Smooth muscle cell (in vitro differentiated cells): ENCODE data around the gene SLC18A3. TPM values are rescaled to one million over a fixed set of nuclear protein-coding genes. Genes with fewer than 3 reads are reported as not detected.

ENCODE experiments used
- DNase-seq: peaks from one replicate; lab custom pipeline; 2025; ENCODE audit not compliant: unreplicated experiment; lab: John Stamatoyannopoulos, UW
- H2AFZ ChIP-seq: fragments of 200-600 bp; sonication (generic); 2 replicates; pipeline ENCODE4 v1.6.0; 2016; ENCODE audit warnings: antibody characterized with exemption, low read depth, mild to moderate bottlenecking
- H3F3A ChIP-seq: fragments of 200-600 bp; sonication (generic); 2 replicates; pipeline ENCODE4 v1.6.0; 2017; ENCODE audit warnings: antibody characterized with exemption, low read depth
- H3K27ac ChIP-seq: fragments of 200-600 bp; sonication (generic); 2 replicates; pipeline ENCODE4 v1.5.1; 2016; ENCODE audit warnings: low read depth, mild to moderate bottlenecking
- H3K27me3 ChIP-seq: fragments of 200-600 bp; sonication (generic); 2 replicates; pipeline ENCODE4 v1.6.1; 2016; ENCODE audit warnings: low read depth, mild to moderate bottlenecking
- H3K36me3 ChIP-seq: fragments of 200-600 bp; sonication (generic); 2 replicates; pipeline ENCODE4 v1.5.1; 2016; ENCODE audit warnings: low read depth
- H3K4me1 ChIP-seq: fragments of 200-600 bp; sonication (generic); 2 replicates; pipeline ENCODE4 v1.5.1; 2016; ENCODE audit warnings: low read depth
- H3K4me2 ChIP-seq: fragments of 200-600 bp; sonication (generic); 2 replicates; pipeline ENCODE4 v1.6.0; 2016; ENCODE audit warnings: mild to moderate bottlenecking
- H3K4me3 ChIP-seq: fragments of 200-600 bp; sonication (generic); 2 replicates; pipeline ENCODE4 v1.5.1; 2016; ENCODE audit warnings: mild to moderate bottlenecking
- H3K79me2 ChIP-seq: fragments of 200-600 bp; sonication (generic); 2 replicates; pipeline ENCODE4 v1.6.0; 2016; ENCODE audit warnings: low read depth, mild to moderate bottlenecking
- H3K9ac ChIP-seq: fragments of 200-600 bp; sonication (generic); 2 replicates; pipeline ENCODE4 v1.6.0; 2016; ENCODE audit warnings: low read depth
- H3K9me3 ChIP-seq: fragments of 200-600 bp; sonication (generic); replicated peaks from 2 replicates; pipeline ENCODE4 v1.5.1; 2016; ENCODE audit warnings: low read depth
- H4K20me1 ChIP-seq: fragments of 200-600 bp; sonication (generic); 2 replicates; pipeline ENCODE4 v1.6.0; 2016; ENCODE audit warnings: low read depth
- CTCF ChIP-seq: fragments of 200-600 bp; sonication (generic); IDR thresholded peaks from 2 replicates; pipeline ENCODE4 v1.5.1; 2017; ENCODE audit warnings: borderline replicate concordance, mild to moderate bottlenecking, antibody characterized with exemption; ENCODE audit not compliant: insufficient read depth, poor library complexity, severe bottlenecking
- WGBS: methylation state at CpG from one replicate; pipeline ENCODE4 v1.1.7; 2016; ENCODE audit warnings: low lambda C conversion rate; 5-methylcytosine and 5-hydroxymethylcytosine counted together
- polyA plus RNA-seq: library from polyadenylated mRNA; unstranded; fragments of >200 nt; fragmentation: Nextera tagmentation; extraction: Ambion mirVana; gene quantifications from 2 replicates; pipeline ENCODE4 v1.2.1, GENCODE V29; 2016
- total RNA-seq: library from RNA; depleted of rRNA; stranded (reverse); fragments of >200 nt; gene quantifications from 2 replicates; pipeline ENCODE4 v1.2.3, GENCODE V29; 2014

Gene SLC18A3
- total and polyA plus RNA-seq, 2 experiments from 2014 or later = not detected

- no peaks in the 10 kb centered on the region for H3K4me1 ChIP-seq
- DNase-seq = no peak
- H4K20me1 ChIP-seq = no peaks in the 10 kb centered on the region
- H3K79me2 ChIP-seq = no peaks in the 10 kb centered on the region
- H3K4me3 ChIP-seq = no peak overlapping the region
- H3K27ac ChIP-seq = no peak overlapping the region
- H3K36me3 ChIP-seq = no peaks in the 10 kb centered on the region
- H2AFZ ChIP-seq = no peak overlapping the region
- no peaks in the 10 kb centered on the region for H3F3A ChIP-seq
- no peak for TF ChIP-seq CTCF
- WGBS = 84% methylated on average over 7 of the region's 7 CpGs
- no peaks in the 10 kb centered on the region for H3K9me3 ChIP-seq
- no peak overlapping the region for H3K9ac ChIP-seq
- peaks cover 16% of the 10 kb centered on the region for H3K27me3 ChIP-seq
- H3K4me2 ChIP-seq = no peak overlapping the region
Observed at GRCh38 chr10:49644035-49644646, 34.0 kb downstream of the SLC18A3 start.

GRCh38 chr10:49645417-49645816 lies 35.3 kb downstream of the SLC18A3 start:
- WGBS = 95% methylated on average over 8 of the region's 8 CpGs
- Histone ChIP-seq H3K79me2 (no peaks in the 10 kb centered on the region), H3K4me1 (no peaks in the 10 kb centered on the region), H3K27me3 (peaks cover 10% of the 10 kb centered on the region), H3K4me2 (no peak overlapping the region), H3K9me3 (no peaks in the 10 kb centered on the region), H3K27ac (no peak overlapping the region), H4K20me1 (no peaks in the 10 kb centered on the region), H3K36me3 (no peaks in the 10 kb centered on the region), H2AFZ (no peak overlapping the region), H3K4me3 (no peak overlapping the region), H3K9ac (no peak overlapping the region), H3F3A (no peaks in the 10 kb centered on the region)
- DNase-seq = no peak
- no peak for TF ChIP-seq CTCF

GRCh38 chr10:49645871-49646870 lies 36.1 kb downstream of the SLC18A3 start:
- Histone ChIP-seq H3K27me3 (peaks cover 8% of the 10 kb centered on the region), H2AFZ (no peak overlapping the region), H3K4me3 (no peak overlapping the region), H3K27ac (no peak overlapping the region), H3K79me2 (no peaks in the 10 kb centered on the region), H3F3A (no peaks in the 10 kb centered on the region), H3K9me3 (no peaks in the 10 kb centered on the region), H3K4me2 (no peak overlapping the region), H3K4me1 (no peaks in the 10 kb centered on the region), H3K9ac (no peak overlapping the region), H3K36me3 (no peaks in the 10 kb centered on the region), H4K20me1 (no peaks in the 10 kb centered on the region)
- DNase-seq = no peak
- 87% methylated on average over 21 of the region's 22 CpGs for WGBS
- no peak for TF ChIP-seq CTCF
